GM13976 (cell line): ENCODE measurements around the gene TARBP2.

ENCODE experiments used
- DNase-seq: peaks from one replicate; pipeline ENCODE4 v3.0.0; 2012; ENCODE audit warnings: low spot score
- in situ Hi-C: fragments of 300-500 bp; cut with MboI; formaldehyde crosslinking; loops from one replicate; pipeline ENCODE4 v1.12.0; 2022; ENCODE audit warnings: low sequenced_read_pairs, mixed read lengths, inconsistent platforms; ENCODE audit not compliant: unreplicated experiment
- TF ChIP-seq, protein P1 (sequence below): IDR thresholded peaks from 2 replicates; pipeline ENCODE4 v1.5.1; 2012; ENCODE audit warnings: borderline replicate concordance, mild to moderate bottlenecking; ENCODE audit not compliant: insufficient read depth; ENCODE audit errors: extremely low read depth, missing control alignments, control extremely low read depth

The TARBP2 gene

DNA sequence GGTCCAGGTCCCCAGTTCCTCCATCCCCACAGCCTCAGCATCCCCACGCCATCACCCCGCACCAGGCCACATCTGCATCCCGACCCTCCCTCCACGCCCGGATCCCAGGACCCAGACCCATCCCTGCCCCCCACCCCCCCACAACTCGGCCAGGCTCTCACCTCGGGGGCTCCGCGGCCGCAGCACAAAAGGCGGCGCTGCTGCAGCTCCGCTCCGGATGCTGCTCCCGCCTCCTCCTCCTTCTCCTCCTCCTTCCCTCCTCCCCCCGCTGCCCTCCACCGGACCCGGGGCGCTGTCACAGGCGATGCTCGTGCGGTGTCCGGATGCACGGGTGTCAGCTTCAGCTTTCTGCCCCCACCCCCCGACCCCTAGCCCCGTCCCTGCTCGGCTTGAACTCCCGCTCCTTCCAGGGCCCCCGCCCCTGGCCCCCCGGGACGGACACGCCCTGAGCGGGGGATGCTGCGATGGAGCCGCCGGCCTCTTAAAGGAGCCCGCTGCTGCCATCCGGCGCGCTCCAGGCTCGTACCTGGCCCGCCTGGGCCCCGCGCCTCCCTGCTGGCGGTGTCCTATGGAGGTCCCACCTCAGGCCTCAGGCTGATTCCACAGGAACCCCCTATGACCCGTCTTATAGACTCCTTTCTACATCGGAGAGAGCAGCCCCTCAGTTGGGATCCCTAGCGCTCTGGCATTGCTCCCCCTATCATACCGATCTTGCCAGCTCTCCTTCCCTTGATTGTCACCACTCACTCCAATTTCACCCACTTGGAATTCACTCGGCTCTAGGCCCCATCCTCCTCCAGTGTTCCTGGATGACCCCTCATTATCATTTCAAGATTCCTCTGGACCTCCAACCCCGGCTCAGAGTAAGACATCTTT lies 1.6 kb upstream of the TARBP2 start, which contains the start of gene MAP3K12:
Gene MAP3K12, minus strand, starts transcription at position 193 of the 876 bp plus-strand sequence. CDS start 12,067 bp downstream, outside the sequence.
- in situ Hi-C loops, result no loop called here
- DNase-seq, result peak; percentile 70
- TF ChIP-seq, protein P1, sequence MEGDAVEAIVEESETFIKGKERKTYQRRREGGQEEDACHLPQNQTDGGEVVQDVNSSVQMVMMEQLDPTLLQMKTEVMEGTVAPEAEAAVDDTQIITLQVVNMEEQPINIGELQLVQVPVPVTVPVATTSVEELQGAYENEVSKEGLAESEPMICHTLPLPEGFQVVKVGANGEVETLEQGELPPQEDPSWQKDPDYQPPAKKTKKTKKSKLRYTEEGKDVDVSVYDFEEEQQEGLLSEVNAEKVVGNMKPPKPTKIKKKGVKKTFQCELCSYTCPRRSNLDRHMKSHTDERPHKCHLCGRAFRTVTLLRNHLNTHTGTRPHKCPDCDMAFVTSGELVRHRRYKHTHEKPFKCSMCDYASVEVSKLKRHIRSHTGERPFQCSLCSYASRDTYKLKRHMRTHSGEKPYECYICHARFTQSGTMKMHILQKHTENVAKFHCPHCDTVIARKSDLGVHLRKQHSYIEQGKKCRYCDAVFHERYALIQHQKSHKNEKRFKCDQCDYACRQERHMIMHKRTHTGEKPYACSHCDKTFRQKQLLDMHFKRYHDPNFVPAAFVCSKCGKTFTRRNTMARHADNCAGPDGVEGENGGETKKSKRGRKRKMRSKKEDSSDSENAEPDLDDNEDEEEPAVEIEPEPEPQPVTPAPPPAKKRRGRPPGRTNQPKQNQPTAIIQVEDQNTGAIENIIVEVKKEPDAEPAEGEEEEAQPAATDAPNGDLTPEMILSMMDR, result peak; percentile 15

DNA sequence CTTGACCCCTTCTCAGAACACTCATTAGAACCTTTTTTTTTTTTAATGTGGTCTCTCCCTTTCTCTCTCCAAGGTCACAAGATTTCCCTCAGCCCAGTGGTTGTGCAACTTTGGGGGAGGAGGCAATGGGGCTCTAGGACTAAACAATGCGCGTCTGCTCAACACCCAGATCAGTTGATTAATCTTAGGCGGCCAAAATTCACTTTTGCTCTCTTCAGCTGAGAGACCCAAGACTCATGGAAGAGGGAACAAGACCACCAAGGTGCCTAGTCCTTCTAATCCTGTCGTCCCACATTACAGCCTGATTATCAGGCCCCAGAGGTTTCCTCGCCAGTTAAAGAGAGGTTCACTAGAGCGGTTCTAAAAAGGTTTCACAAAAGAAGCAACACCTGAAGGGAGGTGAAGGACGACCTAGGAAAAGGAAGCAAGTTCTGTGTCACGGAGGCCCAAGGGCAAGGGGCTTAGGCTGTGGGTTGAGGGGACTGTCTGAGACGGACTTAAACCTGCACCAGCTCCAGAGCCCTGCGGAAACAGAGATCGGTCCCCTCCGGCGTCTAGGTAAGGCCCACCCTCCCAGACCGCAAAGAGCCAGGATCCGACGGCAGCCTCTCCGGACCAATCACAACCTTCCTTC lies 824 bp upstream of the TARBP2 start:
- no peak for DNase-seq

DNA sequence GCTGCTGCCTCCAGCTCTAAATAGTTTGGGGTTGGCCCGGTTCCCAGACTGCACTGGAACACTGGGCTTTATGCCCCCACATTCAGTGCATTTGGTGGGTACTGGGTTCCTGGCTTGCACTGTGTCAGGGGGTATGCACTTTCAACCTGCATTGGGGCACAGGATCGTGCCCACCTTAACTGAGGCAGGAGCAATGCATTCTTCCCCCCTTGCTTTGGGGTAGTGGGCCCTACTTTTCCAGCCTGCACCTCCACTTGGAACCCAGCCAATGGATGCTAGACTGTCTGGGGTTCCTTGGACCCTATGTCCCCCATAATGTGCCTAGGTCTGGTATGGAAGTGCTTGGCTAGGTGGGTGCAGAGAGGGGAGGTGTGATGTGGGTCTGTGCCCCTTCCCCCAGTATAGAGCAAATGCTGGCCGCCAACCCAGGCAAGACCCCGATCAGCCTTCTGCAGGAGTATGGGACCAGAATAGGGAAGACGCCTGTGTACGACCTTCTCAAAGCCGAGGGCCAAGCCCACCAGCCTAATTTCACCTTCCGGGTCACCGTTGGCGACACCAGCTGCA lies 615 bp downstream of the TARBP2 start:
- TF ChIP-seq, protein P1, result no peak
- in situ Hi-C loops, result no loop called here
- no peak for DNase-seq

More for the DNA sequence above, 824 bp upstream of the TARBP2 start:
- in situ Hi-C loops, result no loop called here
- TF ChIP-seq, protein P1, result no peak

DNA sequence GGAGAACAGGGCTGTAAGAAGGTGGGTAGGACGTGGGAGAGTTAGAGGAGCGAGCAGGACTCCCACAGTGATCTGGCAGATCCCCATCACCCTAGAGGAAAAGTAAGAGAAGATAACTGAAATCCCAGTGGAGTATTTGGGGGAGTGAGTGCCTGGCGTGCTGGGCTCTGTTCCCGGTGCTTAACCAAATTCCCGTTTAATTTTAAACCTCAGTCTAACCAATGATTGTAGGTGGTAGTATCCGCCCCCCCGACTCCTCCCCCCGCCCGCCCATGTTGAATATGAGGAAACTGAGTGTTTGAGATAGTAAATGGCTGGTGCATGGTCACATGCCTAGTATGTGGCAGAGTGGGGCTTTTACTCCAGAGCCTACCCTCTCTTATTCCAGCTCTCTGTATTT lies 1.2 kb downstream of the TARBP2 start:
- in situ Hi-C loops, result no loop called here
- TF ChIP-seq, protein P1, result no peak
- DNase-seq, result no peak

DNA sequence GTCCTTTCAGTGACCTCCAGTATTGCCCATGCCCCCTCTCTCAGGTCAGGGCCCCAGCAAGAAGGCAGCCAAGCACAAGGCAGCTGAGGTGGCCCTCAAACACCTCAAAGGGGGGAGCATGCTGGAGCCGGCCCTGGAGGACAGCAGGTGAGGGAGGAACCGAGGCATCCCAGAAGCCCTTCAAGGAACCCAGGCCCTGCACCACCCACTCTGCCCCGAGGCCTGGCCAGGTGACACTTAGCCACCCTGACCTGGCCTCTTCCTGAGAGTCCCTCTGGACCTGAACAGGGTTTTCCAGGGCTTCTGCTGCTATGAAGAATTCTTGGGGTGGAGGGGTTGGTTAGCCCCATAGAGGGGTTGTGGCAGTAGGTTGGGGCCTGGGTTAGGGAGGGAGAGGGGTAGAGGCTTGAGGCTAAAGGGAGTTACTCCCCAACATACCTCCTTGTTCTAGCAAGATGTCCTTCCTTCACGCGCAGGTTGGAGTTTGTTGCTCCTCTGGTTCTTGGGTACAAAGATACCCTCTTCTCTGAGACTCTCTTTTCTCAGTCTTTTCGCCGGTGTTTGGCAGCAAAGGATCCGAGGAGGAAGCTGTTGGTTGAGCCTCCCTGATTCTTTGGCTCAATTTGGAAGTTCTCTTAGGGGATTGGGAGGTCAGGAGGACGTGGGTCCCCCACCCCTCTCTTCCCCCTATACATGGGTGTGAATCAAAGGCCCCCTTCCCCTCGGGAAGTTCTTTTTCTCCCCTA lies 2.1 kb downstream of the TARBP2 start:
- no peak for DNase-seq
- in situ Hi-C loops, result no loop called here
- TF ChIP-seq, protein P1, result no peak

DNA sequence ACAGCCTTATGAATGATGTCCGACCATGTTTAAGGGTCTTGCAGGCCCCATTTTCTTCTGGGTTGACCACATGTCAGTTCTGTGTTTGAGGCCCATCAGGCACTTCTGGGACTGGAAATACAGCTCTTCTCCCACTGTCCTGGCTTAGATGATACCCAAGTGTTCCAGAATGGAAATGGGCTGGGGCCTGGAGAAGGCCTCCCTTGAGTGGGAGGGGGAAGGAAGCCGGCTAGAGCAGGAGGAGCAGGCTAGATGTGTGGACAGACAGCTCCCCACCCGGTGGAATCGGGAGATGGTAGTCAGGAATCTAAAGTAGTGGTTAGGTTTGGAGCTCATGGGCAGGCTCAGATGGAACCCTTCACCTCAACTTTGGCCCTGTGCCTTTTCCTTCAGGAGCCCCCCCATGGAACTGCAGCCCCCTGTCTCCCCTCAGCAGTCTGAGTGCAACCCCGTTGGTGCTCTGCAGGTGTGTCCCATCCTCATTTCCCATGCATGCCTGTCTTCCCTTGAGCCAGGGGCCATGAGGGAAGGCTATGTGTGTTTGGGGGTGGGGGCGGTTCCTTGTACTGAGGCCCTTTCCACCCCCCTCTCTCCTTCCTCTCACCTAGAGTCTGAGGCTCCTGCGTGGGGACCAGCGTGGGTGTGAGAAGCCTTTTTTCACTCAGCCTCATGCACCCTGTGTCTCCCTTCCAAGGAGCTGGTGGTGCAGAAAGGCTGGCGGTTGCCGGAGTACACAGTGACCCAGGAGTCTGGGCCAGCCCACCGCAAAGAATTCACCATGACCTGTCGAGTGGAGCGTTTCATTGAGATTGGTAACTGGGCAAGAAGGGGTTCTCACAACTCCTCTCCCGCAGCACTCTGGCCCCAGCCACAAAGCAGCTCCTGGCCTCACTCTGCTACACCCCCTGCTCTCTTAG lies 3.2 kb downstream of the TARBP2 start:
- TF ChIP-seq, protein P1, result no peak
- DNase-seq, result no peak
- in situ Hi-C loops, result no loop called here
